Measurements from ENCODE around the gene TNP2.
"Not testable (repeated sequence)": the region's sequence is repeated elsewhere in the genome, so short reads cannot be mapped to it uniquely, and the experiment has no call there.

TNP2 gene

GRCh38 chr16:11299865-11300559 is 30.9 kb upstream of the TNP2 start:
- no peak for DNase-seq

GRCh38 chr16:11298950-11299547 is 29.9 kb upstream of the TNP2 start:
- DNase-seq = not testable (repeated sequence)

DNA sequence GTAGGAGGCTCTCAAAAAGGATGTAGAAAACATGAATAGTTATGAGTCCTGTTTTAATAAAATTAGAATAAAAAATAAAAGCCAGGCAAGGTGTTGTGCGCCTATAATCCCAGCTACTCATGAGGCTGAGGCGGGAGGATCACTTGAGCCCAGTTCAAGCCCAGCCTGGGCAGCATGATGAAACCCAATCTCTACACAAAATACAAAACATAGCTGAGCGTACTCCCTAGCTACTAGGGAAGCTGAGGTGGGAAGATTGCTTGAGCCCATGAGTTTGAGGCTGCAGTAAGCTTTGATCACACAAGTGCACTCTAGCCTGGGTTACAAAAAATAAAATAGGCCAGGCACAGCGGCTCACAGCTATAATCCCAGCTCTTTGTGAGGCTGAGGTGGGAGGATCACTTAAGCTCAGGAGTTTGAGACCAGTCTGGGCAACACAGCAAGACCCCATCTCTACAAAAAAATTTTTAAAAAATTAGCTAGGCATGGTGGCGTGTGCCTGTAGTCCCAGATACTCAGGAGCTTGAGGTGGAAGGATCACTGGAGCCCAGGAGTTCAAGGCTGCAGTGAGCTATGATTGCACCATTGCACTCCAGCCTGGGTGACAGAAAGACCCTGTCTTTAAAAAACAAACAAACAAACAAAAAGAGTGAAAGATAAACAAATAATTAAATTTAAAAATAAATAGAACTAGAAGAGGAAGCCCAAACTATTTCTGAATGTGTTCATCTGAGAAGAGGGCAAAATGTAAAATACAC is 29.2 kb upstream of the TNP2 start:
- DNase-seq = no peak

GRCh38 chr16:11297492-11298142 is 28.5 kb upstream of the TNP2 start:
- peak; percentile 58 for DNase-seq

- no peak for DNase-seq
Observed at GRCh38 chr16:11296706-11297491, 27.8 kb upstream of the TNP2 start.

DNA sequence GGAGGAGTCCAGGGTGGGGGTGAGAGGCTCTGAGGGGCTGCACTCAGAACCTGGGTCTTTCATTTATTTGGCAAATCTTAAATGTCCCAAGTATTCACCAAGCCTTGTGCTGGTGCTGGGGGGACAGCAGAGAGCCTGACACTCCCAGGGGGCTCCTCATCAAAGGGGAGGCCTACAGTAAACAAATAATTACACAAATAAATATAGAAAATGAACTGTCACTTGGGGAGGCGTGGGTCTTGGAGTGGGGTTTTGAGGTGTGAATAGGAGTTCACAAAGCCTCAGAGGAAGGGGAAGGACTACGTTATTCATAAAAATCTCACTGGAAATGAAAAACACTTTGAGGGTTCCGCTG is 27.2 kb upstream of the TNP2 start:
- no peak for DNase-seq

GRCh38 chr16:11295672-11296071 is 26.5 kb upstream of the TNP2 start:
- no peak for DNase-seq

DNA sequence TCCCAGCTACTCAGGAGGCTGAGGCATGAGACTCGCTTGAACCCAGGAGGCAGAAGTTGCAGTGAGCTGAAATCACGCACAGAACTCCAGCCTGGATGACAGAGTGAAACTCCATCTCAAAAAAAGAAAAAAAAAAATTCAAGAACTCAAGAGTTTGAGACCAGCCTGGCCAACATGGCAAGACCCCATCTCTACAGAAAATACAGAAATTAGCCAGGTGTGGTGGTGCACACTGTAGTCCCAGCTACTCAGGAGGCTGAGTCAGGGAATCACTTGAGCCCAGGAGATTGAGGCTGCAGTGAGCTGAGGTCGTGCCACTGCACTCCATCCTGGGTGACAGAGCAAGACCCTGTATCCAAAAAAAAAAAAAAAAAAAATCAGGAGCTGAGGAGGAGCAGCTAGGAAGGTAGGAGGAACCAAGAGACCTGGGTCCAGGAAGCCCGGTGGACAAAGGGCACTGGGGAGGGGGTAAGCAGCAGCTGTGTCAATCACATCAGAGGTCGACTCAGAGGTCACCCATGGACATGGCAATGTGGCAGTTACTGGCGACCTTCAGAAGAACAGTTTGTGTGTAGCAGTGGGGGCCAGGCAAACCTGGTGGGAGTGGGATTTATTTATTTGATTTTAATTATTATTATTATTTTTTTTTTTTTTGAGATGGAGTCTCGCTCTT is 23.1 kb upstream of the TNP2 start:
- DNase-seq = no peak

- no peak for DNase-seq
Observed at GRCh38 chr16:11291091-11291703, 22.1 kb upstream of the TNP2 start.

- DNase-seq = no peak
Observed at GRCh38 chr16:11290102-11290893, 21.2 kb upstream of the TNP2 start.

DNA sequence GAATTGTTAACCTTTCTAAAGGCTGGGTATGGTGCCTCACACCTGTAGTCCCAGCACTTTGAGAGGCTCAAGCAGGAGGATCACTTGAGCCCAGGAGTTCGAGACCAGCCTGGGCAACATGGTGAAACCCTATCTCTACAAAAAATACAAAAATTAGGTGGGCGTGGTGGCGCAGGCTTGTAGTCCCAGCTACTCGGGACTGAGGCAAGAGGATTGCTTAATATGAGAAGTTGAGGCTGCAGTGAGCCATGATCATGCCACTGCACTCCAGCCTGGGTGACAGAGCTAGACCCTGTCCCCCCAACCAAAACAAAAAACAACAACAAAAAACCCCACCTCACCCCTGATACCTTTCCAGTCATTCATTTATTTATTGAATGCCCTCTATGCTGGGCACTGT is 20.6 kb upstream of the TNP2 start:
- not testable (repeated sequence) for DNase-seq

- no peak for DNase-seq
Observed at GRCh38 chr16:11289202-11289601, 20.1 kb upstream of the TNP2 start.

DNA sequence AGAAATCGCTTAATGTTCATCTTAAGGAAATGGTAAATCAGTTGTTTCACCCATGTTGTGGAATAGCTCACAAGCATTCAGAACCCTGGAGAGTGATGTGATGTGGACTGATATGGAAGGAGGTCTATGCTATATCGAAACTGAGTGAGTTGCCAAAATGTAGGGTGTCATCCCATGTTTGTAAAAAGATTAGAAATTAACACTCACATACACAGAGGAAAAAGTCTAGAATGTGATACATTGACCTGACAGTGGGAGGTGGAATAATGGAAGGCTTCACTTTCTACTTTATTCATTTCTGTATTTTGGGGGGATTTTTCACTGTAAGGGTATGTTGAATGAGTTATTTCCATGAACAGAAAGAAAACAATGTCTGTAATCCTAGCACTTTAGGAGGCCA is 16.7 kb upstream of the TNP2 start:
- no peak for DNase-seq

DNA sequence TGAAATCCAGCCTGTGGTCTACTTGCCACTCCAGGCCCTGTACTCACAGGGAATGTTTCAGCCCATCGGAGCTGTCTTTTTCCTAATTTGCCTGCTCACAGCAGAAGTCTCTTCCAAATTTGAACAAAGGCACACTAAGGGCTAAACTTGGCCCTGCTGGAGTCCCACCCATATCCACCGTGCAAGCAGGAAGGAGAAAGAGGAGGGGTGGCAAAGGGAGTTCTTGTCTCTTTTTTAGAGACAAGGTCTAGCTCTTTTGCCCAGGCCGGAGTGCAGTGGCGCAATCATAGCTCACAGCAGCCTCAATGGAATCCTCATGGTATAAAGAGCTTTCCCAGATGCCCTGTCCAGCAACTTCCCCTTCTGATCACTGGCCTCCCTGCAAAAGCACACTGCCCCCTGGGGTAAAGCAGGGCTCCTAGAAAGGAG is 14.7 kb upstream of the TNP2 start:
- DNase-seq = no peak

- DNase-seq = no peak
Observed at GRCh38 chr16:11280616-11281522, 11.7 kb upstream of the TNP2 start, which contains the start of gene PRM1. PRM1 (minus strand) TSS chr16:11281330; CDS start chr16:11281238, 92 bp downstream.

DNA sequence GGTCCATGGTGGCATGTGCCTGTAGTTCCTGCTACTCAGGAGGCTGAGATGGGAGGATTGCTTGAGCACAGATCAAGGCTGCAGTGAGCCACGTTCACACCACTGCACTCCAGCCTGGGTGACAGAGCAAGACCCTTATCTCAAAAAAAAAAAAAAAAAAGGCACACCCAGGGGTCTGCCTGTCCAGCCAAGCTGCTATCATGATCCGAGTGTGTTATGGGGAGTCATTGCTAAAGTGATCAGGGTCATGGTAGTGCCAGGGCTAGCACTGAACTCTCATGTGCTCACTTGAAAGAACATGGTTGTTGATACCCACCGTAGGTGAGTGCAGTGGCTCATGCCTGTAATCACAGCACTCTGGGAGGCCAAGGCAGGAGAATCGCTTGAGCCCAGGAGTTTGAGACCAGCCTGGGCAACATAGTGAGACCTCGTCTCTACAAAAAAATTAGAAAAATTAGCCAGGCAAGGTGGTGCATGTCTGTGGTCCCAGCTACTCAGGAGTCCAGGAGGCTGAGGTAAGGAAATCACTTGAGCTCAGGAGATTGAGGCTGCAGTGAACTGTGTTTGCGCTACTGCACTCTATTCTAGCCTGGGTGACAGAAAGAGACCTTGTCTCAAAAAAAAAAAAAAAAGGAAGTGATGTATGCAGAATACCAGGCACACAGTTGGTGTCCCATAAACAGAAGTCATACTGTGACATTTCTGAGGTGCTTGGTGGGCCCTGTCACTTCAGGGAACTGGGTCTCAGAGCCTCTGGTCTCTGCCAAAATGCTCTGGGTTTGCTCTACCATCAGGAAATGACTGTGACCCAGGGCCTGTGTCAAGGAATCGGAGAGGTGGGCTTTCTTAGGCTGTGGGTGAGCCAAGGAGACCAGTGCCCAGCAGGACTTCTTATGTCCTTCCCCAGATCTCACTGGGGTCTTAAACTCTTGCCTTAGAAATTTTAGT is 9.8 kb upstream of the TNP2 start:
- no peak for DNase-seq

DNA sequence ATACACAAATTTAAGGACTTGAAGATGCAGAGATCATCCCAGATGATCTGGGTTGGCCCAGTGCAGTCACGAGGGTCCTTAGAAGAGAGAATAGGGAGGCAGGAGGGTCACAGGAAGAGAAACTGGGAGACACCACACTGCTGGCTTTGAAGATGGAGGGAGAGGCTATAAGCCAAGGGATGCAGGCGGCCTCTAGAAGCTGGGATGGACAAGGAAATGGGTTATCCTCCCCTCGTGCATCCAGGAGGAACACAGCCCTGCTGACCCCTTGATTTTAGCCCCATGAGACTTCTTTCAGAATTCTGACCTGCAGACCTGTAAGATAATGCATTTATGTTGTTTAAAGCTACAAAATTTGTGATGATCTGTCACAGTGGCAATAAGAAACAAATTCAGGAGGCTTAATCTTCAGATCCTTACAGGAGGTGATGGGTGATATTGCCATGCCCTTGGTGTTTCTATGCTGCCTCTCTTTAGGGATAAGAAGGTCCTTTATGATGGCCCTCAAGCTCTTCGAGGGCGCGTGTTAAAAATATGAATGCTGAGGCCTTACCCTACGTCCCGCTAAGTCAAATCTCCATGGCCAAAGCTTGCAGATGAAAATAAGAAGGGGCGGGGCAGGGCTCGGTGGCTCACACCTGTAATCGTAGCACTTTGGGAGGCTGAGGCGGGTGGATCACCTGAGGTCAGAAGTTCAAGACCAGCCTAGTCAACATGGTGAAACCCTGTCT is 8.6 kb upstream of the TNP2 start:
- no peak for DNase-seq
